ENCODE results near the gene LPCAT1. TPM values are rescaled to one million over a fixed set of nuclear protein-coding genes. Genes with fewer than 3 reads are reported as not detected.

LPCAT1 gene
- total RNA-seq, 3 donors from 2014 or later (not counting 1 experiment from before 2014, with no cell fraction given): 196 to 302 (median 252) TPM

DNA sequence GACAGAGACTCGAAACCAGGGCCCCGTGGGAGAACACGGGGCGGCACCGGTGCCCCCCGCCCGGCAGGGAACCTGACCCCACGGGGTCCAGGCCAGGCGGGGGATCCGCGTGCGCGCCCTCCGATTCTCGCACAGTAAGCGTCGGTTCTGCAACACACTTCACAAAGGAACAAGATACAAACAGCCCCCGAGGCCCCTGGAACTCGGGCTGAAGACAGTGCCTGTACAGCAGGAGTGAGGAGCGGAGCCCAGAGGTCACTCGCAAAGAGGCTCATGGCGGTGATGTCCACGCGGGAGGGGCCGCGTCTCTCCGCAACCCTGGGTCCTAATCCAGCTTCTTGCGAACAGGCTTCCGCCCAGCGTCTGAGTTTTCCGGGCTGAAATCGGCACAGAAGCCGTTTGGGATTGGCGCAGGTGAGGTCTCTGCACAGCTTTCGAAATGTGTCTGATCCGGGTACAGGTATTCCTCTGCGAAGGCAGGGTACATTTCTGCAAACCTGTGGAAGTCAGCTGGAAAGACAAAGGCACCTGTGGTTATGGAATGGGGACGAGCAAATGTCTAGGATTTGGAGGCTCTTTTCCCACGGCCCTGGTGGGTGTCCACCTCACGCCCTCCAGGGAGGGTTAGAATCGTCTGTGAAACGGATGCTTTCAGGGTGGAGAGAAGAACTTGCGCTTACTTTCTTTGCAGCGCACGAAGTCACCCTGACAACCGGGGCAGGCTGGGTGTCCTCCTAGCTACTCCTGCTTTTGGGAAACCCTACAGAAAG is 60.2 kb downstream of the LPCAT1 start:
- intact Hi-C loops (cut with micrococcal nuclease): no loop called here
- 97% methylated on average over 46 of the region's 46 CpGs for WGBS (ENCODE audit: insufficient coverage)
- H3K4me3 ChIP-seq (ENCODE audit: low read length): no peak overlapping the region
- peaks cover 71% of the 10 kb centered on the region for H3K36me3 ChIP-seq (ENCODE audit: control insufficient read depth, insufficient read depth, low read length)
- no peak overlapping the region for H3K27ac ChIP-seq (ENCODE audit: low read length)
- peaks cover 6% of the 10 kb centered on the region for H3K9me3 ChIP-seq (ENCODE audit: control insufficient read depth, insufficient read depth, low read length)
- H3K27me3 ChIP-seq (ENCODE audit: control insufficient read depth, insufficient read depth, low read length): no peaks in the 10 kb centered on the region
- H3K27me3 Mint-ChIP-seq (ENCODE audit: low read depth in 2 of 2): no peaks in the 10 kb centered on the region
- H3K4me3 Mint-ChIP-seq: no peak overlapping the region
- no peaks in the 10 kb centered on the region for H3K4me1 ChIP-seq (ENCODE audit: control insufficient read depth, insufficient read depth, low read length)
- peaks cover 18 to 19% of the 10 kb centered on the region in 2 donors for H3K4me1 Mint-ChIP-seq
- TF ChIP-seq, protein P1, sequence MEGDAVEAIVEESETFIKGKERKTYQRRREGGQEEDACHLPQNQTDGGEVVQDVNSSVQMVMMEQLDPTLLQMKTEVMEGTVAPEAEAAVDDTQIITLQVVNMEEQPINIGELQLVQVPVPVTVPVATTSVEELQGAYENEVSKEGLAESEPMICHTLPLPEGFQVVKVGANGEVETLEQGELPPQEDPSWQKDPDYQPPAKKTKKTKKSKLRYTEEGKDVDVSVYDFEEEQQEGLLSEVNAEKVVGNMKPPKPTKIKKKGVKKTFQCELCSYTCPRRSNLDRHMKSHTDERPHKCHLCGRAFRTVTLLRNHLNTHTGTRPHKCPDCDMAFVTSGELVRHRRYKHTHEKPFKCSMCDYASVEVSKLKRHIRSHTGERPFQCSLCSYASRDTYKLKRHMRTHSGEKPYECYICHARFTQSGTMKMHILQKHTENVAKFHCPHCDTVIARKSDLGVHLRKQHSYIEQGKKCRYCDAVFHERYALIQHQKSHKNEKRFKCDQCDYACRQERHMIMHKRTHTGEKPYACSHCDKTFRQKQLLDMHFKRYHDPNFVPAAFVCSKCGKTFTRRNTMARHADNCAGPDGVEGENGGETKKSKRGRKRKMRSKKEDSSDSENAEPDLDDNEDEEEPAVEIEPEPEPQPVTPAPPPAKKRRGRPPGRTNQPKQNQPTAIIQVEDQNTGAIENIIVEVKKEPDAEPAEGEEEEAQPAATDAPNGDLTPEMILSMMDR (IDR thresholded peaks at IDR 0.05): no peak
- no peak overlapping the region for H3K27ac Mint-ChIP-seq
- no peak for DNase-seq
- peaks cover 6% of the 10 kb centered on the region for H3K36me3 Mint-ChIP-seq
- ATAC-seq: no peak
- peaks cover 0 to 5% of the 10 kb centered on the region in 2 donors for H3K9me3 Mint-ChIP-seq

DNA sequence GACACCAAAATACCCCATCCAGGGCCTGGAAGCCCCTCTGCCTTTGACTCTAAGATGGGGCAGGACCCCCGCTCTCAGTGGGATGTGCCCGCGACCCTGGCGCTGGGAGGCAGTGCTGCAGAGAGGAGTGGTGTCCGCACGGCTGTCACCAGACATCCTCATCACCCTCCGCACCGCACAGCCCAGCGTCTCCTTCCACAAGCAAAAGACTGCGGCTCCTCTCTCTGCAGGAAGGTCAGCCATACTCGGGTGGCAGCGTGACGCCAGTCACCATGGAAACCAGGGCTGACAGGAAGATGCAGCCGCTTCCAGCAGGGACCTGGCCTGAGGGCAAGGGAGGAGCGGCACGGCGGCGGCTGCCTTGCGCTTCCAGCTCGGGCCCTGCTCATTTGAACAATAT is 61.4 kb downstream of the LPCAT1 start:
- Mint-ChIP-seq H3K36me3 (peaks cover 6% of the 10 kb centered on the region), H3K27me3 (ENCODE audit: low read depth in 2 of 2) (no peaks in the 10 kb centered on the region), H3K9me3 (peaks cover 0 to 5% of the 10 kb centered on the region in 2 donors), H3K4me3 (no peak overlapping the region), H3K4me1 (peaks cover 14 to 17% of the 10 kb centered on the region in 2 donors), H3K27ac (peak overlapping the region; percentile 36 to 50)
- ATAC-seq: no peak
- TF ChIP-seq, protein P1 (IDR thresholded peaks at IDR 0.05): no peak
- peaks cover 67% of the 10 kb centered on the region for H3K36me3 ChIP-seq (ENCODE audit: control insufficient read depth, insufficient read depth, low read length)
- no peak overlapping the region for H3K4me3 ChIP-seq (ENCODE audit: low read length)
- no peaks in the 10 kb centered on the region for H3K27me3 ChIP-seq (ENCODE audit: control insufficient read depth, insufficient read depth, low read length)
- no peaks in the 10 kb centered on the region for H3K4me1 ChIP-seq (ENCODE audit: control insufficient read depth, insufficient read depth, low read length)
- no peak overlapping the region for H3K27ac ChIP-seq (ENCODE audit: low read length)
- no peak for DNase-seq
- H3K9me3 ChIP-seq (ENCODE audit: control insufficient read depth, insufficient read depth, low read length): peaks cover 6% of the 10 kb centered on the region
- WGBS (ENCODE audit: insufficient coverage): 96% methylated on average over 20 of the region's 20 CpGs
- intact Hi-C loops (cut with micrococcal nuclease): no loop called here

DNA sequence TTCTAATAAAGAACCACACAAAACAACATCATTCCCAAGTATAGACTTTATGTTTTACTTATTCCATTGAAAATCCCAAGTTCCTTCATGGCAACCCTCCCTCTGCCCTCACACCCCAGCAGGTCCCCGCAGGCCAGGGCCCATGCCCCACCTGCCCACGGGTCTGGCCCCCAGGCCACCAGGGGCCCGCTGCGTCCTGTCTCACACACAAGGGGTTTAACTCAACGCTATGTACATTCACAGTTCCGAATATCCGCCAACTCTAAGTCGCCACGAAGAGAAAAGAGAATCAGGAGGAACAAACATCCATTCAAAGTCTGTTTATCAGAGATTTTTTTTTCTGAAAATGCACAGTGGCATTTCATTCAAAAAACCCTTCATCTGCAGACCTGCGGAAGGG is 62.4 kb downstream of the LPCAT1 start:
- TF ChIP-seq, protein P1 (IDR thresholded peaks at IDR 0.05): no peak
- Mint-ChIP-seq H3K4me3 (no peak overlapping the region), H3K4me1 (peaks cover 17 to 18% of the 10 kb centered on the region in 2 donors), H3K27ac (peak overlapping the region in 1 of 2 donors; percentile 50), H3K36me3 (peaks cover 12% of the 10 kb centered on the region), H3K9me3 (peaks cover 4 to 5% of the 10 kb centered on the region in 2 donors), H3K27me3 (ENCODE audit: low read depth in 2 of 2) (no peaks in the 10 kb centered on the region)
- 95% methylated on average over 10 of the region's 10 CpGs for WGBS (ENCODE audit: insufficient coverage)
- DNase-seq (no peak), ATAC-seq (no peak)
- H3K27ac ChIP-seq (ENCODE audit: low read length): no peak overlapping the region
- peaks cover 6% of the 10 kb centered on the region for H3K9me3 ChIP-seq (ENCODE audit: control insufficient read depth, insufficient read depth, low read length)
- H3K27me3 ChIP-seq (ENCODE audit: control insufficient read depth, insufficient read depth, low read length): no peaks in the 10 kb centered on the region
- H3K36me3 ChIP-seq (ENCODE audit: control insufficient read depth, insufficient read depth, low read length): peaks cover 62% of the 10 kb centered on the region
- H3K4me3 ChIP-seq (ENCODE audit: low read length): no peak overlapping the region
- no peaks in the 10 kb centered on the region for H3K4me1 ChIP-seq (ENCODE audit: control insufficient read depth, insufficient read depth, low read length)
- intact Hi-C loops (cut with micrococcal nuclease): no loop called here
